H1 (cell line): ENCODE data around the gene MEA1. TPM values are rescaled to one million over a fixed set of nuclear protein-coding genes. Genes with fewer than 3 reads are reported as not detected.

ENCODE experiments used
- CTCF ChIA-PET: fragments of 300-600 bp; sonication (Branson Sonifier 250); formaldehyde crosslinking; loops from one replicate; lab custom pipeline; 2021; ENCODE audit not compliant: partially characterized antibody; lab: Charles Lee
- POLR2A ChIA-PET: fragments of 300-600 bp; sonication (Branson Sonifier 250); formaldehyde crosslinking; loops from one replicate; lab custom pipeline; 2021; ENCODE audit warnings: inconsistent platforms; ENCODE audit not compliant: partially characterized antibody; lab: Charles Lee
- DNase-seq, 2 experiments: peaks; one replicate each; pipeline versions ENCODE4 v3.0.0 to v3.0.0-alpha.2; 2010 to 2022; ENCODE audit warnings: low spot score in 2 of 2, low read depth in 1 of 2, mixed read lengths in 1 of 2
- FAIRE-seq: peaks from 2 replicates; lab custom pipeline; 2011; peaks lifted over from hg19 to GRCh38; lab: Jason Lieb, UNC
- H2AFZ ChIP-seq: 2 replicates; pipeline ENCODE4 v1.8.1; 2012; ENCODE audit warnings: low read length, inconsistent platforms
- H2AK5ac ChIP-seq: 2 replicates; pipeline ENCODE4 v1.6.1; 2013; ENCODE audit warnings: low read depth, low read length
- H2BK120ac ChIP-seq: replicated peaks from 2 replicates; pipeline ENCODE3; 2013; ENCODE audit warnings: low read depth, low read length, inconsistent platforms
- H2BK12ac ChIP-seq: 2 replicates; pipeline ENCODE4 v1.6.1; 2013; ENCODE audit warnings: low read depth, low read length
- H2BK15ac ChIP-seq: 2 replicates; pipeline ENCODE4 v1.6.1; 2013; ENCODE audit warnings: low read length
- H2BK20ac ChIP-seq: 2 replicates; pipeline ENCODE4 v1.6.1; 2013; ENCODE audit warnings: low read length
- H2BK5ac ChIP-seq: 2 replicates; pipeline ENCODE4 v1.6.1; 2013; ENCODE audit warnings: low read depth, low read length
- H3K14ac ChIP-seq: 2 replicates; pipeline ENCODE4 v1.6.1; 2013; ENCODE audit warnings: inconsistent platforms; ENCODE audit not compliant: insufficient read length
- H3K18ac ChIP-seq: 2 replicates; pipeline ENCODE4 v1.6.1; 2013; ENCODE audit warnings: low read length; ENCODE audit errors: extremely low read depth
- H3K23ac ChIP-seq: 2 replicates; pipeline ENCODE4 v1.6.1; 2013; ENCODE audit warnings: inconsistent platforms; ENCODE audit not compliant: insufficient read length
- H3K23me2 ChIP-seq: 2 replicates; pipeline ENCODE4 v1.6.1; 2013; ENCODE audit warnings: low read depth, low read length
- H3K27ac ChIP-seq: 2 replicates; pipeline ENCODE4 v1.6.1; 2011; ENCODE audit warnings: low read depth, low read length, inconsistent platforms
- H3K27me3 ChIP-seq, 4 experiments: replicated peaks in 1 of 4; 1 replicate in 1 of 4; 2 replicates in 3 of 4; pipeline versions ENCODE4 v1.6.1 to v1.8.1; 2011 to 2013; ENCODE audit warnings: low read length in 3 of 4, mild to moderate bottlenecking in 3 of 4, inconsistent platforms in 2 of 4, mixed read lengths in 2 of 4, moderate library complexity in 1 of 4; ENCODE audit not compliant: control insufficient read depth in 3 of 4, insufficient read depth in 3 of 4; ENCODE audit errors: extremely low read depth in 1 of 4
- H3K36me3 ChIP-seq, 4 experiments: 2 replicates each; pipeline versions ENCODE4 v1.6.1 to v1.8.1; 2011 to 2013; ENCODE audit warnings: mild to moderate bottlenecking in 4 of 4, low read length in 3 of 4, moderate library complexity in 2 of 4, control low read depth in 1 of 4, inconsistent platforms in 1 of 4; ENCODE audit not compliant: insufficient read depth in 4 of 4, control insufficient read depth in 2 of 4
- H3K4ac ChIP-seq: replicated peaks from 2 replicates; pipeline ENCODE3; 2013; ENCODE audit warnings: low read length, low read depth, mixed read lengths, inconsistent platforms; ENCODE audit not compliant: insufficient read length
- H3K4me1 ChIP-seq, 4 experiments: replicated peaks in 1 of 4; 1 replicate in 1 of 4; 2 replicates in 3 of 4; pipeline versions ENCODE4 v1.6.1 to v1.8.1; 2011 to 2013; ENCODE audit warnings: low read length in 3 of 4, inconsistent platforms in 2 of 4, mixed read lengths in 1 of 4; ENCODE audit not compliant: insufficient read depth in 4 of 4, control insufficient read depth in 3 of 4
- H3K4me2 ChIP-seq, 2 experiments: 2 replicates each; pipeline versions ENCODE4 v1.6.1 to v1.8.1; 2011 to 2013; ENCODE audit warnings: low read depth in 2 of 2, low read length in 2 of 2, control low read depth in 1 of 2, inconsistent platforms in 1 of 2, mild to moderate bottlenecking in 1 of 2; ENCODE audit not compliant: insufficient read depth in 1 of 2
- H3K4me3 ChIP-seq, 4 experiments: fragments of 200-600, 300-600 bp in 1 of 4; sonication (generic), shearing (Covaris generic), sonication (Bioruptor Twin) in 1 of 4; 2 replicates each; pipeline versions ENCODE4 v1.5.1 to v1.8.1; 2011 to 2016; ENCODE audit warnings: low read length in 4 of 4, low read depth in 3 of 4, control low read depth in 2 of 4, inconsistent platforms in 2 of 4, mild to moderate bottlenecking in 2 of 4, mixed read lengths in 1 of 4, moderate library complexity in 1 of 4; ENCODE audit not compliant: insufficient read depth in 2 of 4; ENCODE audit errors: extremely low read depth in 1 of 4
- H3K56ac ChIP-seq: replicated peaks from 2 replicates; pipeline ENCODE3; 2013; ENCODE audit warnings: low read depth, mild to moderate bottlenecking, mixed read lengths, low read length, inconsistent platforms; ENCODE audit not compliant: insufficient read length
- H3K79me1 ChIP-seq: 2 replicates; pipeline ENCODE4 v1.6.1; 2013; ENCODE audit warnings: low read depth, low read length, control low read depth
- H3K79me2 ChIP-seq, 2 experiments: 2 replicates each; pipeline versions ENCODE4 v1.6.1 to v1.8.1; 2012 to 2013; ENCODE audit warnings: low read length in 2 of 2, mild to moderate bottlenecking in 2 of 2, inconsistent platforms in 1 of 2; ENCODE audit not compliant: insufficient read depth in 2 of 2, control insufficient read depth in 1 of 2
- H3K9ac ChIP-seq, 4 experiments: replicated peaks in 1 of 4; 1 replicate in 1 of 4; 2 replicates in 3 of 4; pipeline versions ENCODE4 v1.6.1 to v1.8.1; 2011 to 2013; ENCODE audit warnings: low read depth in 3 of 4, low read length in 3 of 4, control low read depth in 2 of 4, mild to moderate bottlenecking in 2 of 4, moderate library complexity in 2 of 4, inconsistent platforms in 1 of 4; ENCODE audit errors: extremely low read depth in 1 of 4
- H3K9me3 ChIP-seq, 2 experiments: 2 replicates each; pipeline versions ENCODE4 v1.6.1 to v1.8.1; 2012 to 2013; ENCODE audit warnings: mild to moderate bottlenecking in 2 of 2, moderate library complexity in 2 of 2, control low read depth in 1 of 2, inconsistent platforms in 1 of 2, low read depth in 1 of 2, low read length in 1 of 2, mixed read lengths in 1 of 2; ENCODE audit not compliant: insufficient read depth in 2 of 2
- H4K20me1 ChIP-seq, 2 experiments: replicated peaks in 1 of 2; 2 replicates each; pipeline versions ENCODE3 to v1.8.1; 2011 to 2013; ENCODE audit warnings: inconsistent platforms in 2 of 2, low read length in 2 of 2, mild to moderate bottlenecking in 1 of 2; ENCODE audit not compliant: insufficient read depth in 2 of 2, control insufficient read depth in 1 of 2
- H4K5ac ChIP-seq: 2 replicates; pipeline ENCODE4 v1.6.1; 2013; ENCODE audit warnings: low read length, low read depth, mixed read lengths, inconsistent platforms; ENCODE audit not compliant: insufficient read length
- H4K8ac ChIP-seq: 2 replicates; pipeline ENCODE4 v1.8.0; 2013; ENCODE audit warnings: mild to moderate bottlenecking, moderate library complexity, low read length, inconsistent platforms; ENCODE audit not compliant: insufficient read depth; ENCODE audit errors: extremely low read depth
- H4K91ac ChIP-seq: replicated peaks from 2 replicates; pipeline ENCODE3; 2013; ENCODE audit warnings: low read length, mixed read lengths, inconsistent platforms; ENCODE audit not compliant: insufficient read length
- ASH2L ChIP-seq: fragments of 200-600, 300-600 bp; sonication (generic); IDR thresholded peaks from one replicate; pipeline ENCODE4 v1.7.1; 2017; ENCODE audit warnings: low read length
- BCL11A ChIP-seq, 2 experiments: IDR thresholded peaks; one replicate each; pipeline ENCODE4 v1.6.1; 2011; ENCODE audit warnings: low read depth in 2 of 2, low read length in 2 of 2, mild to moderate bottlenecking in 2 of 2
- CEBPB ChIP-seq: IDR thresholded peaks from 2 replicates; pipeline ENCODE4 v1.6.1; 2012; ENCODE audit warnings: low read depth, low read length
- EP300 ChIP-seq, 2 experiments: IDR thresholded peaks; 1 replicate in 1 of 2; 2 replicates in 1 of 2; pipeline ENCODE4 v1.6.1; 2011 to 2012; ENCODE audit warnings: low read depth in 2 of 2, low read length in 2 of 2, mild to moderate bottlenecking in 2 of 2, borderline replicate concordance in 1 of 2, inconsistent platforms in 1 of 2, moderate library complexity in 1 of 2
- JUND ChIP-seq: IDR thresholded peaks from 2 replicates; pipeline ENCODE4 v1.6.1; 2011; ENCODE audit warnings: mild to moderate bottlenecking, improper control_type of control experiment, low read length
- KDM4A ChIP-seq: IDR thresholded peaks from one replicate; pipeline ENCODE4 v1.7.1; 2012; ENCODE audit warnings: low read depth, mild to moderate bottlenecking, moderate library complexity, low read length, inconsistent platforms; ENCODE audit not compliant: severe bottlenecking
- PHF8 ChIP-seq: fragments of 200-600 bp; sonication (generic); conservative IDR thresholded peaks from 2 replicates; pipeline ENCODE4 v1.7.1; 2012; ENCODE audit warnings: low read depth, mild to moderate bottlenecking, inconsistent platforms, low read length, moderate library complexity
- RNF2 ChIP-seq: fragments of 200-900, 300-1000 bp; sonication (generic); IDR thresholded peaks from 2 replicates; pipeline ENCODE4 v1.7.1; 2016; ENCODE audit warnings: borderline replicate concordance, low read depth, mild to moderate bottlenecking, antibody characterized with exemption, low read length; ENCODE audit not compliant: poor library complexity, severe bottlenecking; ENCODE audit errors: missing control alignments
- SIN3A ChIP-seq, 2 experiments: IDR thresholded peaks in 1 of 2; conservative IDR thresholded peaks in 1 of 2; 2 replicates each; pipeline ENCODE4 v1.6.1; 2011 to 2012; ENCODE audit warnings: low read length in 2 of 2, improper control_type of control experiment in 1 of 2, low read depth in 1 of 2, mild to moderate bottlenecking in 1 of 2
- TAF7 ChIP-seq: optimal IDR thresholded peaks from 2 replicates; pipeline ENCODE3; 2011; ENCODE audit warnings: low read depth, mild to moderate bottlenecking, inconsistent platforms, low read length, moderate library complexity, borderline replicate concordance
- ZNF274 ChIP-seq: IDR thresholded peaks from 2 replicates; pipeline ENCODE4 v1.7.0; 2012; ENCODE audit warnings: low read length, borderline replicate concordance; ENCODE audit errors: extremely low read depth
- WGBS, 2 experiments: shearing (Covaris generic) in 1 of 2; methylation state at CpG; one replicate each; pipeline versions ENCODE4 v1.1.6 to v1.1.7; 2013 to 2015; ENCODE audit warnings: low lambda C conversion rate in 2 of 2, mixed read lengths in 2 of 2, inconsistent platforms in 1 of 2, low coverage in 1 of 2, missing lambda C conversion rate in 1 of 2; ENCODE audit not compliant: insufficient replicate concordance in 2 of 2, insufficient coverage in 1 of 2, insufficient read length in 1 of 2; ENCODE audit errors: extremely low coverage in 1 of 2, missing lambda C conversion rate in 1 of 2; 5-methylcytosine and 5-hydroxymethylcytosine counted together
- polyA plus RNA-seq, 7 experiments: library from polyadenylated mRNA; depleted of rRNA in 3 of 7; stranded (reverse) in 5 of 7; unstranded in 2 of 7; fragments of >200 nt in 5 of 7; fragments of 200-250 nt in 2 of 7; gene quantifications; 1 replicate in 5 of 7; 2 replicates in 1 of 7; 4 replicates in 1 of 7; pipeline versions ENCODE4 v1.2.1 to v1.2.3, GENCODE V29; 2011 to 2013; ENCODE audit warnings: missing spikeins in 2 of 7, mixed read lengths in 2 of 7
- total RNA-seq: library from RNA; stranded (reverse); fragmentation: NEBNext Ultra II Directional; extraction: Animal tissue kit (Norgen Biotek cat#: 25700); gene quantifications from 2 replicates; pipeline ENCODE4 v1.2.1, GENCODE V29; 2021

The MEA1 gene
- total and polyA plus RNA-seq, 2 of the 8 experiments (the other 6 are each of a cell fraction or from before 2014, with no cell fraction given), result 94.2 to 96.4 TPM

DNA sequence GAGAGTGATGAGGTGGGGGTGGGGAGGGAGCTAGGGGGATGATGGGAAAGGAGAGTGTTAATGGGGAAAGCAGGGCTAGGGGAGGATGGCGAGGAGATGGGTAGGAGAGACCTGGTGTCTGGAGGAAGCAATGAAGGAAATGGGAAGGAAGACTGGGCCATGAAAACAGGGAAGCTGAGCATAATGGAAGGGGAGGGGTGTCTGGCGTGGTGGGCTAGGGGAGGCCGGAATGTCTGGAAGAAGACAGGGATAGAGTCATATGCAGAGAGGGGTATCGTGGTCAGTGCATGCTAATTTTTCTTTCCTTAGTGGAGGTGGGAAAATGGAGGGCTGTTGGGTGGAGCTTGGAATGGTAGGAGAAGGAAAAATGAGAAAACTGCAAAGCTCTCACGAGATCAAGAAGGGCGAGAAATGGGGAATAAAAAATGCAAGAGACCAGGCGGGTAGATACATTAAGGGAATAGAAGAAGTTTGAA is 726 bp upstream of the MEA1 start:
- Histone ChIP-seq H3K9ac (peak overlapping the region in 3 of 4 experiments; percentile 68 to 81 (median 77); a peak in 6 of 7 replicates), H4K5ac (peak overlapping the region; percentile 82), H3K9me3 (no peaks in the 10 kb centered on the region), H3K79me1 (peaks cover 8% of the 10 kb centered on the region), H2BK120ac (no peak overlapping the region), H3K36me3 (peaks cover 16 to 46% (median 38%) of the 10 kb centered on the region in 4 experiments), H4K20me1 (peaks cover 0 to 9% of the 10 kb centered on the region in 2 experiments), H3K14ac (no peak overlapping the region), H3K23me2 (peaks cover 7% of the 10 kb centered on the region), H2AFZ (no peak overlapping the region), H3K18ac (peak overlapping the region; percentile 75), H3K56ac (peak overlapping the region; percentile 75), H3K4me1 (peaks cover 0 to 9% (median 4%) of the 10 kb centered on the region in 4 experiments; a peak in 6 of 7 replicates), H4K8ac (no peak overlapping the region), H4K91ac (peak overlapping the region; percentile 36), H2BK5ac (peak overlapping the region; percentile 91), H2BK12ac (peak overlapping the region; percentile 53; the same call in 1 of the 2 replicates), H2BK20ac (no peak overlapping the region), H3K79me2 (peaks cover 3 to 45% of the 10 kb centered on the region in 2 experiments; a peak in 2 of 4 replicates), H2AK5ac (peak overlapping the region; percentile 84), H3K27me3 (no peaks in the 10 kb centered on the region), H2BK15ac (peak overlapping the region; percentile 75; the same call in 1 of the 2 replicates), H3K4ac (peak overlapping the region; percentile 17), H3K23ac (no peak overlapping the region), H3K4me2 (peak overlapping the region; percentile 78 to 90), H3K4me3 (peak overlapping the region; percentile 76 to 99 (median 88)), H3K27ac (peak overlapping the region; percentile 54)
- CTCF ChIA-PET, result interaction anchor here (0.6 to 2.2 kb wide), 13 partner anchors 27 to 530 kb away, joined by 3 to 9 read pairs (median 3); partner anchors contain the start of genes GNMT and PTK7
- DNase-seq, result no peak
- no peak for FAIRE-seq
- 5% methylated on average over 6 of the region's 7 CpGs; no CpG with 5 or more reads in 1 of the 2 experiments for WGBS, 2 experiments
- POLR2A ChIA-PET, result interaction anchor here (0.9 to 27.9 kb wide), 17 partner anchors 11 to 161 kb away, joined by 3 to 584 read pairs (median 6); partner anchors contain the start of genes CNPY3, CUL7, KLC4 and MRPL2
- TF ChIP-seq JUND (no peak), KDM4A (peak; percentile 17), EP300 (IDR thresholded peaks at IDR 0.05; ENCODE audit: borderline replicate concordance in 1 of 2, low read depth in 2 of 2, low read length in 2 of 2) (no peak), TAF7 (no peak), SIN3A (conservative IDR thresholded peaks at IDR 0.05 in 1 of 2, IDR thresholded peaks at IDR 0.05 in 1 of 2; ENCODE audit: low read depth in 1 of 2, low read length in 2 of 2) (peak in 1 of 2 experiments; percentile 50; a peak in 1 of 4 replicates), PHF8 (no peak), RNF2 (no peak), ZNF274 (no peak), CEBPB (no peak), BCL11A (IDR thresholded peaks at IDR 0.05; ENCODE audit: low read depth in 2 of 2, low read length in 2 of 2) (no peak), ASH2L (peak; percentile 13)
